Amygdala (tissue), 56 donors: ENCODE measurements around the gene DYTN.

Source experiments
- DNase-seq, 56 donors: peaks; one replicate each; lab custom pipeline; 2025; lab: John Stamatoyannopoulos, UW

The DYTN gene

DNA sequence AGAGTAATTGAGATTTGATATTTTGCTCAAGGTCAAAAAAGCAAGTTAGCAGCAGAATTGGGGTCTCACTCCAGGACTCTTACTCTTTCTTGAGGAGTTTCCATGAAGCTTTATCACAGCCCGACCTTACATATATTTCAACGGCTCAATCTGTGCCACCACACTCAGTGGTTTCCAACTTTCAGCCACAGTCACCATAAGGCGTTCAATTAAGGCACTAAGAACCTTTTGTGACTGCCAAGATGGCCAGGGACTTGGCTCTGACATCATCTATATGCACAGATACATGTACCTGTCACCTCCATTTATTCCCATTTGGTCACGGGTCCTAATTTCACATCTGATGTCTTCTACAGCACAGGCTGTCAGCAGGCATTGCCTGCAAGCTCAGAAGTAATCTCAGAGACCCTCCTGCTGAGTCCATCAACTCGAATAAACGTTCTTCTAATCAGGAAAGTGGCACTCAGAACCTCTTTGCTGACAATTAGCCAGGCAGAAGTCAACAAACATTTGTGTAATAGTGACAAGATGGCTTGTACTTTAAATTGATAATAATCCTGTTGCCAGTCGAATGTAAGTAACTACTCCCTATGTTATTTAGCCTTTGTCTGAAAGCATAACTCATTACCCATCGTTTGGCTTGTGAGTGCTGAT is 16.1 kb downstream of the DYTN start:
- DNase-seq = no peak

DNA sequence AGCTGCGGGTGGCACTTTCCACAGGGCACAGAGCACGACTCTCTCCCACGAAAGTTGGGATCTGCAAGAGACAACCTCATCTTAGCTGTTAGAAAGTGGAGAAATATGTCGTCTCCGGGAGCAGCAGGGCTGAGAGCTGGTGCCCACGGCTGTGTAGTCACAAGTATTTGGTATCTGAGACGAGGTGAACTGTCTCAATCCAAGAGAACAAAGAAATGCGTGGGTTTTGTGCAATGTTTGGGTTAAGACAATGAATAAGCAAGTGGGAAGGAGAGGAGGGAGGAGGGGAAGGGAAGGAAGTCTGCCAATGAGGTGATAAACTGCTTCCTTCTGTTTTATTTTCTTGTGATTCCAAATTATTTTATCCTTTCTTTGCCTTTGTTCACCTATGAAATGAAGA is 18.0 kb downstream of the DYTN start:
- DNase-seq = no peak

DNA sequence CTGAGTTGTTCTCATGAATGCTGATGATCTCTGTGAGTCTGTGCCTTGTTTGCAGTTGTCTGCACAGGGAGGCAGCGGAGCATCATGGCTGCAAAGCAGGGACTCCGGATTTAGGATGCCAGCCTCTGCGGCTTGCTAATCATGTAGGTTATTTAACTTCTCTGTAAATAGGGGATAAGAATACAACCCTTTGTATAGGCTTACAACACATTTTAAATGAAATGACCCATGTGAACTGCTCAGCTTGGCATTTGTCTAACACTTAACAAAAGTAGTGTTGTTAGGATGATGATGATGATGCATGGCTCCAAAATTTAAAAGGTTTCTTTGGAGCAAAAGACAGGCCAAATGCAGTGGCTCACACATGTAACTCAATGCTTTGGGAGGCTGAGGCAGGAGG is 19.4 kb downstream of the DYTN start:
- DNase-seq = no peak

DNA sequence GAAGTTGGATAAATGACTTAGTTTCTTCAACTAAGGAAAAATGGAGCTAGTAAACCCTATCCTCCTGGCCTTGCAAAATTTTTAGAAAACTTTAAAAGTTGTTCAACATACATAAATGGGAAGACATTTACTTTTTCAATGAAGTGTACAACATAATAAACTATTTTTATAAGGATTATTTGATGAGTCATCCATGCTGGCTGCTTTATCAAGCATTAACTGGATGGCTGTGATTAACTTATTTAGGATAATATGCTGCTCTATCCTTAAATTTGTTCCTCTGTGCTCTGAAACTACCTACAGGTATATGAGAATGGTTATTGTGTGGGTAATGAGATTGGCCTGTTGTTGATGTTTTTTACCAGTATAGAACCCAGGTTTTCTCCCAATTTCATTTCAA is 21.3 kb downstream of the DYTN start:
- no peak for DNase-seq

DNA sequence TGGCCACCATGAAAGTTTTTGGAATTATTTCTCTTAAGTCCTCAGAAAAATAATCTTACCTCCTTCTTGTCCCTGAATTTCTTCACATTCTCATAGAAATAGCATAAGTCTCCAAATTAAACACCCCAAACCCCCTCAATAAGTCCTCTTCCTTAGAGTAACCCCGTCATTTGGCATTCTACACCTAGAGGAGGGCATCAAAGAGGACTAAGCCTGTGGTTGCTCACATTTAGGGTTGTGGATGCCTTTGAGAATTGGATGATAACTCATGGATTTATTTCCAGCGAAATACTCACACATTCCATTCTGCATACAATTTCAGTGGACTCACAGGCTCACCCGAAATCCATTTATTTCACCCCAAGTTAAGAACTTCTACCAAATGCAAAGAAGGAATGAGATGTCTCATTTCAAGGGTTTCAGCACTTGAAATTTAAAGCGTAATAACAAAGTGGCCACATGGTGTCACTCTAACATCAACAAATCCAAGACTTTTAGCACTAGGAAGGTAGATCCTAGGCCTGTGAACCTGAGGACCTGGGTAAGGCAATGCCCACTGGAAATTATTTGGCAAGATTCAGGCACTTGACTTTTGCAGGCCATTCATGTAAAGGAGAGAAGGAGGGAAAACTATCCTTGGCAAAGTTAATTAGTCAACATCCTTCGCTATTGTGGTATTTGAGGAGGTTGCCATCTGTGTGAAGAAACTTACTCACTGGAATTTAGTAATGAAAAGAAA is 24.6 kb downstream of the DYTN start:
- peak in 13 of 56 donors; percentile 0 to 39 (median 9) for DNase-seq

DNA sequence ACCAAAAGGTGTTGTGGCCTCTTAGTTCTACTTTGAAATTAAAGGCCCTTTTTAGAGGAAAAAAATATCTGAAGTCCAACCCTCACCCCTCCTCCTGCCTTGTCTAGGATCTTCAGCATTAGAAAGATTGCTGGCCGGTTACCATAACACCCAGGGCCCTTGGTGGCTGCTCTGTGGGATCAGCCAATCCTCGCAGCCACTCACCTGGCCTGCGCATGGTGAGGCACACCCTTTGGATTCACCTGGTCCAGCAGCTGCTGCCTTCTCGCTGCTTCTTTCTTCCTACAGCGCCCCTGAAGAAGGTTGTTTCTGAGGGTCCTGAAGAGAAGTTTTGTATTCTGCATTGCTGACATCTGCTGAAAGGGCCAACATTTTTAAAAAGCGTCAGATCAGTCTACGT is 25.2 kb downstream of the DYTN start:
- no peak for DNase-seq

DNA sequence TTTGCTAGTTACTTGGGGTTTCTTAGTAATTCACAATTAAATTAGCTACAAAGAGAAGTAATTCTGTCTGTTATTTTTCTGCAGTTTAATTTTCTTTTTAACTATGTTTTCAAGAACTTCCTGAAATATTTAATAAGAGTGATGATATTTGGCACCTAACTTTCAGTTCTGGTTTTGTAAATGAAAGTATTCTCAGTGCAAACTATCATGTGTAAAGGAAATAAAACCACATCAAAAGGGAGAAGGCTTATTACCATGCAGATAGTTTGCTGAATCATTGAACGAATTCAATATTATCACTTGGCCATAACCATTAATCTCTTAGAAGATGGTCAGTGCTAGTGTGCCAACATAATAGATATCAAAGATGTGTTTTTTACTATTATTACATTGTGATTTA is 29.2 kb downstream of the DYTN start:
- no peak for DNase-seq

DNA sequence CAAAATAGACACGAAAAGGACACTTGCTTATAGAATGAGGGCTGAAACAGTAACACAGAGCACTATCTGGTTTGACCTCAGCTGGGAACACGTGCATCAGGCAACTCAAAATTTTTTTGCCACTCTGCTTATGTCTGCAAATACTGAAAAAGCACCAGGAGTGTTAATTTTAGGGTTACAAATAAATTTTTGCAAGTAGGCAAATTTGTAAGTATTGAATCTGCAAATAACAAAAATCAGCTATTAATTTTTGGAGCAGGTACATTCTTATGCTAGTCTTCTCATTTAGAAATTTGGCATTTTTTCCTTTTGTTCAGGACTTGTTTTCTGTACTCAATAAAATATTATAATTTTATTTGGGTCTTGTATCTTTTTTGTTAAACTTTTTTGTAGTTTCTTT is 29.7 kb downstream of the DYTN start:
- no peak for DNase-seq

DNA sequence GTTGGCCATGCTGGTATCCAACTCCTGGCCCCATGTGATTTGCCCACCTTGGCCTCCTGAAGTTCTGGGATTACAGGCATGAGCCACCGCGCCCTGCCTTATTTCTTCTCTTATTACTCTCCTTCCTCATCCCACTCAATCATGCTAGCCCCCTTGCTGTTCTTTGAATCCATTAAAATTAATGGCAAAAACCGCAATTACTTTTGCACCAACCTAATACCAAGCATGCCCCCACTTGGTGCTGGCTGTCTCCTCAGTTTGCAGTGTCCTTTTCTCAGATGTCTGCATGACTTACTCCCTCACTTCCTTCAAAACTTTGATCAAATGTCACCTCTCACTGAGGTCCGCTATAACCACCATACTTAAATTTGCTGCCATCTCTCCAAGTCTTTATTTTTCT is 34.6 kb downstream of the DYTN start:
- no peak for DNase-seq

DNA sequence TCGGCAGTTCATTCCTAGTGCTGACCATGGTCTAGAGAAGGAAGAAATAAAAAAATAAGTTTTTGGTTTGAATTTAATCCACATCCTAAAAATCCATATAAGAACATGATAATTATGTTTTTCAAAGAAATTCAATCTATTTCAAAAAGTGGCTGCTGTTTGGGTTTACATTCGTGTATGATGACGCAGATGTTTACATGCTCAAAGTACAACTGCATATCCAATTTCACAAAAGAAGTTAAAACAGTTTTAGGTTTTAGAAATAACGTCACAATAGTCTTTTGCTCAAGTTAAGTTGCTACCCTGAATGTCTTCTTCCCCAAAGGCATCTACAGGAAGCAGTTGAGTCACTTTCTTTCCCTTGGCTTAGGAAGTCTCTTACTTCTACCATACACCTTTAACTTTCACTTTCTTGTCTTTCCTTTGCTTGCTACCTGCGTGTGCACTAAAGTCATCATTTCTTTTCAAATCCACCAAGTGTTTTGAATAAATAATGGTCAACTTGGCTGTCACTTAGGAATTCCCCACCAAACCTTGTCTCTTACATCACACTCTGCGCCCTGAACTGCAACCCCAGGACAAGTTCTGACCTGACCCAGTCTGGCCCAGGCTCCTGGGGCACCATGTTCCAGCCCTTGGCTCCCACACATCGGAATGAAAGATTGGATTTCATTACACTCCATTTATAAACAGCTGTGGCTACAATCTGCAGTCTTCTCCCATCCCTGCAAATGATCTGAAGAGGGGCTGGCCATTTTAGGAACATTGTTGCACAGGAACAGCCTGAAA is 47.5 kb downstream of the DYTN start:
- no peak for DNase-seq

DNA sequence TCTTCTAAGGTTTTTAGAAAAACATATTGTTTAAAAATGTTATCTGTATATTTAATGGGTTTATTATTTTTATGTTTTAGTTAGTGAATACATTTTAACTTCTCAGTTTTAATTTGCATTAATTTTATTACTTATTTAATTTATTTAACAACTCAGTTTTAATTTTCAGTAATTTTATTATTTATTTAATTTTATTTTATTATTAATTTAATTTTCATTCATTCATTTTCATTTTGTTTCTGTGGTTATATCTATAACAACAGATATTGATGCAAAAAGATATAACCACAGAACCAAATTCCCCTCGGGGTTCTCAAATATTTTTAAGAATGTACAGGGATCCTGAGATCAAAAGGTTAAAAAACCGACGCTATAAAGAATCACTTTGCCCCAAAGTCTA is 52.9 kb downstream of the DYTN start:
- no peak for DNase-seq

DNA sequence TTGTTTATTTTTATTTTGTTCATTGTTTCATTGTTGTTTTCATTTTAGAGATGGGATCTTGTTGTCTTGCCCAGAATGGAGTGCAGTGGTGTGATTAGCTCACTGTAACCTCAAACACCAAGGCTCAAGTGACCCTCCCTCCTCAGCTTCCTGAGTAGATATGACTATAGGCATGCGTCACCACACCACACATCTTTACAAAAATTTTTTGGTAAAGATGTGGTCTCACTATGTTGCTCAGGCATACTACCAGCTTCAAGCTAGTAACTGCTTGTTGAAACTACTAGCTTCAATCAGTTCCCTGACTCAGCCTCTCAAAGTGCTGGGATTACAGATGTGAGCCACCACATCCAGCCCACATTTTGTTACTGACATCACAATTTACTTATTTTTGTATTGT is 61.1 kb downstream of the DYTN start:
- no peak for DNase-seq

DNA sequence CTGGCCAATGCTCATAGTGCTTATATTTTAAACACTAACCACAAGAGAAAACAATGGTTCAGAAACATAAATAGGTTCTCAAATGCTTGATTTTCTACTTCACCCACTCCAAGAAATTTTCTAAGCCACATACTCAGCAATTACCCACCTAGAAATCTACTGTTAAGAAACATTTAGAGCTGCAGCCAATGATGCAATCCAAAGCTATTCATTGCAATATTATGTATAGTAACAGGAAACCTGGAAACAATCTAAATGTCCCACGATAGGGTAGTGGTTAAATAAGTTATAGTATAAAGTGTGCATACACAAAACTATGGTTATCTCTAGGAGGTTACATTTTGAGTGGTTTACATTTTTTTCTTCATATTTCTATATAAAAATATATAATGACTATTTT is 70.2 kb downstream of the DYTN start:
- no peak for DNase-seq

DNA sequence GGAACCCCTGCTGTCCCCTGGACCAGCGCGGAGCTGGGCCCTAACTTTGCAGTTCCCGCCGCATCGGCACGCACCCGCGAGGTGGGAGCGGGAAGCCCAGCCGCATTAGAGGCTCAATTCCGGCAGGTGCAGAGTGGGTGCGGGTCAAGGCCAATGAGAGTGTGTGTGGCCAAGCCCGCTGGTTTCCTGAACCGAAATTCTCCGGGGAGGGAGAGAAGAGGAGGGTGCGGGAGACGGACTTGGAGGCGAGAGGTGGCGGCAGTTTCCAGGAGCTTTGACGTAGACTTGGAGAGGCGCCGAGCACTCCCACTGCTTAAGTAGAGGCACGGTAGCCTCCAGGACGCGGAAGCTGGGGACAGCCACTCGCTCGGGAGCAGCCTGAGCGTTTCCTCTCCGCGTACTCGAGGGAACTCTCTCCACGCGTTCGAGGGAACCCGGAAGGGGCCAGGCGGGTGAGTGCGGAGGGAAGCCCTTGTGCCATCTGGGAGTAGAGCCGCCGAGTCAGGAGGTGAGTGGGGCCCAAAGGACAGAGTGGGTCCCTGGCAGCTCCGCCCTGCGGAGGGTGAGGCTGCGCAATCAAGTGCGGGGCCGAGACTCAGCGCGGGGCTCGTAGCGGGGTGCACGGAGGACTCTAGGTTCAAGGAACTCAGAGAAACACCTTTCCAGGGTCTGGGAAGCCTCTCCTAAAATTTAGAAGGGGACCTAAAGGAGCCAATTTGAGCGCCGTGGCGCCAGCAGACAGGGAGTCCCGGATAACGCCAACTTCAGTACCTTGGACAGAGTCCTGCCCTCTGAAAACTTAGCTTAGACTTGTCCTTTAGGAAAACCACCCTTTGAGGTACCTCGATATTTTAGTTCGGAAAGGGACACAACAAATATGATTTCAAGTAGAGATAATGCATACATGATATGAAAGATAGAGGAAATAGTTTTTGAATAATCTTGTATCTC is 75.8 kb downstream of the DYTN start, which contains the start of gene FAM237A:
FAM237A (plus strand) TSS at position 413 of the 951 bp plus-strand sequence. CDS start 1,750 bp downstream, outside the sequence.
- peak in 4 of 56 donors; percentile 1 to 7 (median 3) for DNase-seq

DNA sequence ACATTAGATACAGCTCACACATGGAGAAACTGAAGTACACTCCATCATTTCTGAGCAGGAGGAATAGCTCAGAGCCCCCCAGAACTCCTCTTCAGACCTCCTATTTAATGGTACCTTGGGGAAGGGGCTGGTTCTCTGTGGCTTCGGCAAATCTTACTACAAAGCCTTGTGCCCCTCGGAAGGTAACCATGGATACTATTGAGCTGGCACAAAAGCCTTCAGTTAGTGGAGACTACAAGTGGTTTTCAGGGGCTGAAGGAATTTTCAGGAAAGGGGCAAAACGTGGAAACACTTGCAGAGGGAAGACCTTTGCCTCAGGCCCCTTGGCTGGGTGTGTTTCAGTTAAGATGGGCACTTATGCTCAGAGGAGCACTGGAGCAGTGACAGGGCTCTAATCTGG is 77.0 kb downstream of the DYTN start:
- no peak for DNase-seq

DNA sequence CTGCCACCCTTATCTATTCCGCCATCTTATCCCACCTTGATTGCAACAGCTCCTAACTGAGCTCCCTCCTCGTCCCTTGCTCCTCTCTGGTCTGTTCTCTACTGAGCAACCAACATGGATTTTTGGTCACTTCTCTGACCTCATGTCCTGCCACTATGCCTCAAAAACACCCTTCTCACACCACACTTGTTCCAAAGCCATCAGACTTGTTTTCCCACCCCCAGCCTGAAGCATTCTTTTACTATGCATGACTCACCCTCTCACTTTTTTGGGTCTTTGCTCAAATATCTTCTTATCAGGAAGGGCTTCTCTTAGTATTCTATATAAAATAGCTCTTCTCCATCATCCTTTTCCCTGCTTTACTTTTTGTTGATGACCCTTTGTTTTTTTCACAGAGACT is 78.6 kb downstream of the DYTN start:
- no peak for DNase-seq

DNA sequence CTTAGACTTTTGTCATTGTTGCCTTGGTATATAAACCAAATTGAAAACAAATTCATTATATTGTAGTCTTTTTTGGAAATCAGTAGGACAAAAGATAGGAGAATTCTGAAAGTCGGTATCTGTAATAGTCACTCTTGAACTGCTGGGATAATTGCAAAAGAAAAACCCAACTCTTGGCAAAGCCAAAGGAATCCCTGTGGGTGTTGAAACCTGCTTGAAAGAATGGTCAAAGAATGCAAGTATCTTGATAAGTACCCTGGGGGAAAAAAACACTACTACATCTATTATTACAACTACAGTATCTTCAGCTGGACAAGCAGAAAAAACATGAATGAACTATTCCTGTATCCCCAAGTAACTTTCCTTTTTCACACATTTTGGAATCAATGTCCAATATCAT is 83.2 kb downstream of the DYTN start:
- DNase-seq = no peak

DNA sequence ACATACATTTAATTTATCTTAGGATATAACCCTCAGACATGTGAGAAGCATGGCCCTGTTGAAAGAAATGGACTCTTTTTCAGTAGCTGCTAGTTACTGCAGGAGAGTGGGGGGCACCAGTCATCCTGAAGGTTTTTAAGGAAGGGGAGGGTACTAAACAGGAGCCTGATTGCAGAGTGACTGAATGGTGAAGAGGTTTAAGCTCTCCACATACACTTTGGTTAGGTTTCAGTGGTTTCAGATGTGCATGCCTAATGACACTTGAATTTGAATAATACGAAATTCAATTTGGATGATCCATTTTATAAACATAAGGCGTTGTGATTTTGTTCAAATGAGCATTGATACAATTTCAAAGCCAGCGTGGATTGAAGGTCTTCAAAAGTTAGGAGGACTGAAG is 86.9 kb downstream of the DYTN start:
- no peak for DNase-seq

DNA sequence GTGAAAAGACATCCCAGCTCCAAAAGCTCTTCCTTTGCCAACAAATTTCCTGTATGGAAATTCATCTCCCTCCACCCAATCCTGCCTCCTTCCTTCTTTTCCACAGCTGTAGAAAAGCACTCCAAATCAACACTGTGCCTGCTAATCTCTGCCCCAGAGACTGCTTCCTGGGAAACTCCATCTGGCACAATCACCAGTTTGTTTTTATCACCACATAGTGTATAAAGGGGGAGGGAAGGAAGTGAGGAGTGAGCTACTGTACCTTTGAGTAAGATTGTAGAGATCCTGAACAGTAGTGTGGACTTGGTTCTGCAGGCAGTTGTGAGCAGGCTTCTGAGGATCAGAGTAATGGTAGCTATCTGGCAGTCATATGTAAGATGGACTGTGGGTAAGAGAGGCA is 90.6 kb downstream of the DYTN start:
- no peak for DNase-seq

DNA sequence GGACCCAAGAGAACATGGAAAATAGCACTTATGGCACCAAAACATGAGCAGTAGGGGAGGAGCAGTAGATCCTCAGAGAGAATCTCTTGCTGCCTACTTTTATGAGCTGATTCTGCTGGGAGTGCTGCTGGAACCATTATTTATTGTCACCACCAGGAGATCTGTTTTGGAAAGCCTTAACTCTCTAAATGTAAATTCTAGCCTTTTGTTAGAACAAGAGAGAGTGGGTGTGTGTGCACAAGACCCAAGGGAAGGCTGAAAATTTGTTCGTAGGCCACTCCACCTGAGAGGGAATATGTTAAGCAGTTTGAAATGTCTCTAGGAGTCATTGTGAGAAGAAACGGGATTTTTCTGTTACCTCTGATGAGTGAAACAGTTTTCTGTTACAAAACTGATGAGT is 92.1 kb downstream of the DYTN start:
- no peak for DNase-seq
